Stimulated activated CD4-positive, alpha-beta T cell treated with anti-CD3 and anti-CD28 coated beads, TNF-alpha, amount 100 ng/mL, for 48 hours (primary cell): ENCODE results near the gene PHYH.
"Not testable (repeated sequence)": the region's sequence is repeated elsewhere in the genome, so short reads cannot be mapped to it uniquely, and the experiment has no call there.

ENCODE experiments used
- DNase-seq, 3 donors: peaks; one replicate each; pipeline ENCODE4 v3.0.0-alpha.2; 2020; ENCODE audit warnings: low read depth in 3 of 3

PHYH gene

DNA sequence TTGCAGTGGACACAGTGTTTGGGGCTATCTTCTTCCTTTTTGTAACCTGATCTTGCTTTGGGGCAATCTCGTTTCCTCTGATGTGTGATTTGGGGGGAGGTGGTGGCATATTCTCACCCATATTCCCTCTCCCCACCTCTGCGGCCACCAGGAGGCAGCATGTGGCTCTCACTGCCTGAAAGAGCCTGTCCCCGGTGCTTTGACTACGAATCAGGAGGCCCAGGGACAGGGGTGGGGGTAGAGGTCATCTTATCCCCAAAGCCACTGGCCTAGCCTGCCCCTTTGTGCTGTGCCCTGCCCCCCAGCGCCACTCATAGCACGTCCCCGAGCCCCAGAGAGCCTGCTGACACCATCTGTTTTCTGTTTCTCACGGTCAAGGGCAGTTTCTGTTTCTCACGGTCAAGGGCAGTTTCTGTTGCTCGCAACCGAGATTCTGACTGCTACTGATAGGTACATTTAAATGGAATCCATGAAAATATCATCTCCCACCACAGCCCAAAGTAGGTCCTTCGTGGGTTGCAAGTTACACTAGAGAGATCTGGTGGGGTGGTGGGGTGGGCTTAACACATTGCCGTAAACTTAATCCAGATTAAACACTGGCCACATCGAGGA, 28.2 kb downstream of the PHYH start:
- DNase-seq, result peak; percentile 10 to 43 (median 21)

DNA sequence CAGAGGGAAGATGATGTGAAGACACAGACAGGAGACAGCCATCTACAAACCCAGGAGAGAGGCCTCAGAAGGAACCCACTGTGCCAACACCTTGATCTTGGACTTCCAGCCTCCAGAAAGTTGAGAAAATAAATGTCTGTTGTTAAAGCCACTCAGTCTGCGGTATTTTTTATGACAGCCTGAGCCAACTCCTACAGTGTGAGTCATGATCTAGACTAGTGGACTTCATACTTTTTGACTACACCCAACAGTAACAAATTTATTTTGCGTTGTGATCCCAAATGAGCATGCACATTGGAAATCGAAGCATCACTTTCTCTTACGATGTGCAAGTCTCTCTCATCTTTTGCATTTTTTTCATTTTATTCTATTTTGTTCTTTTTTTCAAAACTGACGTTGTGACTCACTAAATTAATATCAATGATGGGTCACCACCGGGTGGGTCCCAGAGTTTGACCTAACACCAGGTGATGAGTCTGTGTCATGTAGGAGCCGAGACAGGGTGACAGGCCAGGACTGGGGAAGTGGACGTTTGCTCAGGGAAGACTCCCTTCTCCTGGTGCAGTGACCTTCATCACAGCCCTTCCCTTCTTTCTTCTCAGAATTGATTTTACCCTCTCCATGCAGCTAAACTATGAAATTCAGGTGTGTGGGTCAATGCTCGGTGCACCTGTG, 28.9 kb downstream of the PHYH start:
- DNase-seq, result no peak

DNA sequence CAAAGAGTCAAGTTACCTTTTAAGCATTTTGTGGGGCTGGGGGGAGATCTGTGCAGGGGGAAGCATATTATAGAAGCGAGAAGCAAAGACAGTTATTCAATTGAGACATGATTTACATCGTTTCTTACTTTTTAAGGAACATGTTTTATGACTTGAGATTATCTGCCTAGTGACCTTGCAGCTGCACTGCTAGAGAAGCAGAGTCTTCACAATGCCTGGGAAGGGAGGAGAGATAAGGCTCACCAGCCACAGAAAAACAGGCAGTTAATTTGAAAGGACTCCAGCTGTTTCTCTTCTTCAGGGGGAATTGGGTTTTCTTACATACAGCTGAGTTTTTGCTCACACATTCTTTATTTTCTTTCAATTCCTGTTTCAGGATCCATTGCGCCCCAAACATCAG, 31.0 kb downstream of the PHYH start:
- DNase-seq, result no peak

DNA sequence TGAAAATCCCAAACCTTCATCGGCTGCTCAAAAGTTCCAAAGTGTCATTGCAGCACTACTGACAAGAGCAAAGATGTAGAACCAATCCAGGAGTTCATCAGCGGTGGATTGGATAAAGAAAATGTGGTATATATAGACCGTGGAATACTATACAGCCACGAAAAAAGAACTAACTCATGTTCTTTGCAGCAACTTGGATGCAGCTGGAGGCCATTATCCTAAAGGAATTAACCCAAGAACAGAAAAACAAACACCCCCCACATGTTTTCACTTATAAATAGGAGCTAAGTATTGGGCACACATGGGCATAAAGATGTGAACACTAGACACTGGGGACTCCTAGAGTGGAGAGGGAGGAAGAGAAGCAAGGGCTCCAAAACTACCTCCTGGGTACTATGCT, 31.6 kb downstream of the PHYH start:
- DNase-seq, result no peak

DNA sequence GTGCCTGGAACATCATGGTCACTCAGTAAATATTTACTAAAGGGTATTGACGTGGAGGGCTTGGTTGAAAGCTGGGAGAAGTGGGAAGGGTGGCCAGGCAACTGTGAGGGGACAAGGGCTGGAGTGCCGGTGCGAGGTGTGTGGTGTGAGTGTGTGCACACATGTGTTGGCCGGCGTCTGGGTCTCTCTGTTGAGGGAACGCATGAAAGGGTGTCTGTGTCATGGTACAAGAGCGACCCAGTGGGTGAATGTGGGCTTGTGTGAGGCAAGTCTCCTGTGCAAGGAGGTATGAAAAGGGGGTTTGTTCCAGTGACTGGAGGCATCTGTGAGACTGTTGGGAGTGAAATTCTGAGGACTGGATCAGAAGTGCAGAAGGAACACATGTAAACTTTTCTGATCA, 36.3 kb downstream of the PHYH start:
- no peak for DNase-seq

DNA sequence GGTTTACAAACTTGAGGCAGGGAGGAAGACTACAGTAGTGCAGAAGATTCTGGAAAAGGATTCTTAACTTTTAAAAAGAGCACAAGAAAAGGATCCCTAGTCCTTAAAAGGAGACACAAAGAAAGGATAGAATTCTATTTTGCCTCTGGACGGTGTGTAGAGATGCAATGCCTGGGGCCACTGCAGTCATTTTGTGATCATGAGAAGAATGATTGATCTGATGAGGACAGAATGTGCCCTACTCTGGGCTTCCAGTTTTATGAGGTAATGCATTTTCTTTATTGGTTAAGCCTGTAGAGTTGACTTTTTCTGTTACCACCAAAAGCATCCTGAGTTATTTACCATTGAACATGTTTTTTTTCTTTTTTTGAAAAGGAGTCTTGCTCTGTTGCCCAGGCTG, 37.4 kb downstream of the PHYH start:
- DNase-seq, result no peak

DNA sequence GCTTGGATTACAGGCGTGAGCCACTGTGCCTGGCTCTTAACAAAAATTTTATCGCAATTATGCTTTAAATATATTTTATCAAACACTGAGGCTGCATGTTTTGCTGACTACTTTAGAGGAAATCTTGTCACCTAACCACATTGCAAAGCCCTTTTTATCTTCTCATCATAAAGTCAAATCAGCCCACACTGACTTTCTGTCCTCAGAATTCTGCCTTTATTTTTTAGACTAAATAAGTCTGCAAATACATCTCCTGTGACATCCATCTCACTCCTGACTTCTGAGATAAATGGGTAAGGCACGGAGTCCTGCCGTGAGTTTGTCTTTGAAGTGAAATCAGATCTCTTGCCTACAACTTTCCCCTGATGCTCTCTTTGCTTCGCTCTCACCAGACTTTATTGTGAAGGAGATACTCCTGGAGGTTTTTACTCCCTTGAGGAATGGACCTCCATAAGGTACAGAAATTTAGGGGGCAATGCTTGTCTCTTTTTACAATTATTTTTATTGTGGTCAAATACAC, 42.2 kb downstream of the PHYH start:
- DNase-seq, result no peak

DNA sequence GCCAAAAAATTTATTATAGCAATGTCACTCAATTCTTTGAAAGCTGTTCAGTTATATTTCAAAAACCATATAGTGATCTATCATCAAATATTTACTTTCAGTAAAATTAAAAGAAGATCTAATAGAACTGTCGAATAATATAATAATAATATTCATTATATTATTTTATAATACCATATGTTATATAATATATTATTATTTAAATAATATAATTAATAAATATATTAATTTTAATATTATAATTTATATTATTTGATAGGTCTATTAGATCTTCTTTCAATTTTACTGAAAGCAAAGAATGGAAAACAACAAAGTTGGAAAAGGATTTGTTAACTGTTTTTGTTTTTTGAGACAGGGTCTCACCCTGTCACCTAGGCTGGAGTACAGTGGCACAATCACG, 43.2 kb downstream of the PHYH start:
- no peak for DNase-seq

DNA sequence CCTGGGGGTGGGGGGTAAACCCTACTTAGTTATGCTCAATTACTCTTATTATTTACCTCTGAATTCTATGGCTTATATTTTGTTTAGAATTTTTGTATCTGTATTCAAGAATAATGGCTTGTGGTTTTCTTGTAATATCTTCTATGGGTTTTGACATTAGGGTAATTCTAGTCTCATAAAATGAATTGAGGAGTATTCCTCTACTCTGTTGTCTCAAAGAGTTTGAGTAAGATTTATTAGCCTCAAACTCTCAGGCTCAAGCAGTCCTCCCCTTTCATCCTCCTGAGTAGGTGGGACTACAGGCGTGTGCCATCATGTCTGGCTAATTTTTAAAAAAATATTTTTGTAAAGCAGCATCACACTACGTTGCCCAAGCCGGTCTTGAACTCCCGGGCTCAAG, 46.1 kb downstream of the PHYH start:
- no peak for DNase-seq

DNA sequence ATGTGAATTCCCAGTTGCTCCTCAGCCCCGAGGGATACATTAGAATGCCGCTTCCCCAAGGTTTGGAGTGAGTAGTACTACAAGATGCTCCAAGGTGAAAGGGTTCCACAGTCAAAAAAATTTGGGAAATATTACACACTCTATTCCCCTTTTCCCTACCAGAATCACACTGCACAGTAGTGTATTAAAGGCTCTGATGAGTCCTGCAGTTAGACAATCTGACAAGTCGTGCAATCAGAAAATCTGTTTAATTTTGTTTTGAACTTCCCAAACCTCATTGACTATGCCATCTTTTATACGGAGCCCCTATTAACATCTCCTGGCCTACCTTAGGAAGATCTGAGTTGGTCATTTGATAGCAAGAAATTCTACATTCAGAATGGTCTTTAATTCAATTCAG, 52.1 kb downstream of the PHYH start:
- DNase-seq, result no peak

DNA sequence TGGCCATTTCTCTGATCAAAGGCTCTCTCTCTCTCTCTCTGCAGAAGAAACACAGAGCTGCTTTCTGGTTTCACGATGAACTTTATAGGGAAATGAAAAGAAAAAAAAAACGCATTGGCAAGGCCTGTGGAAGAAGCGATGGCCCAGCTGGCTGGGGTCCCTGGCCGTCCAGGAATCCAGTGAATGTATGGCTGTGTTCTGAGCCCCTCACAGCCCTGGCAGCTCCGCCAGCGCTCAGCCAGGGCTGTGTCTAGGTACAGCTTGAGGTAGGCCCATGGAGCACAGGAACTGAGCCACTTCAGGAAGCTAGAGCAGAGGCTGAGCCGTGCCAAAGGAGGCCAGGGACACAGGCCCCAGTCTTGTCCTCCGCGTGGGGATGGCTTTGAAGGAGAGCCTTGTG, 52.6 kb downstream of the PHYH start:
- no peak for DNase-seq

DNA sequence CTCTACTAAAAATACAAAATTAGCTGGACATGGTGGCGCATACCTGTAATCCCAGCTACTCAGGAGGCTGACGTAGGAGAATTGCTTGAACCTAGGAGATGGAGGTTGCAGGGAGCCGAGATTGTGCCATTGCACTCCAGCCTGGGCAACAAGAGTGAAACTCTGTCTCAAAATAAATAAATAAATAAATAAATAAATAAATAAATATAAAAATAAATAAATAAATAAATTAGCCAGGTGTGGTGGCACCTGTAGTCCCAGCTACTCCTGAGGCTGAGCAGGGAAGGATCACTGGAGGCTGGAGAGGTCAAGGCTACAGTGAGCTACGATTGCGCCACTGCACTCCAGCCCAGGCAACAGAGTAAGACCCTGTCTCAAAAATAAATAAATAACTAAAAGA, 57.6 kb downstream of the PHYH start:
- DNase-seq, result not testable (repeated sequence)

DNA sequence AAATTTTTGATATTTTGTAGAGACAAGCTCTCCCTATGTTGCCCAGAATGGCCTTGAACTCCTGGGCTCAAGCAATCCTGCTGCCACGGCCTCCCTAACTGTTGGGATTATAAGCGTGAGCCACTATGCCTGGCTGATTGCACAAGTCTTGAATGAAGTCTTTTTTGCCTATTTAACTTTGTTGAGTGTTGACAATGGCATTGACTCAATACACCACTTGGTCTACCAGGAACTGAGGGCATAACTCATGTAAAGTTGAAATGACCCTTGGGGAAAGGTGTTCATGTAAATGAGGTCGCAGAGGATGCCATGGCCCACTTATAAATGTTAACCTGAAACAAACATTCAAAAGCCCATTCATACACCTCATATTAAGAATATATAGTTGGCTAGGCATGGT, 58.3 kb downstream of the PHYH start:
- DNase-seq, result no peak

DNA sequence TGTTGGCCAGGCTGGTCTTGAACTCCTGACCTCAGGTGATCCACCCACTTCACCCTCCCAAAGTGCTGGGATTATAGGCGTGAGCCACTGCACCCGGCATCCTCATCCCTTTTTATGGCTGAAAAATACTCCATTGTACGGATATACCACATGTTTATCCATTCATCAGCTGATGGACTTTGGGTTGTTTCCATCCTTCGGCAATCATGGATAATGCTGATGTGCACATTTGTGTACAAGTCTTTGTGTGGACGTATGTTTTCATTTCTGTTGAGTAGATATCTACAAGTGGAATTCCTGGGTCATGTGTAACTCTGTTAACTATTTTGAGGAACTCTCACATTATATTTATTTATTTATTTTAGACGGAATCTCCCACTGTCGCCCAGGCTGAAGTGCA, 59.9 kb downstream of the PHYH start:
- DNase-seq, result no peak

DNA sequence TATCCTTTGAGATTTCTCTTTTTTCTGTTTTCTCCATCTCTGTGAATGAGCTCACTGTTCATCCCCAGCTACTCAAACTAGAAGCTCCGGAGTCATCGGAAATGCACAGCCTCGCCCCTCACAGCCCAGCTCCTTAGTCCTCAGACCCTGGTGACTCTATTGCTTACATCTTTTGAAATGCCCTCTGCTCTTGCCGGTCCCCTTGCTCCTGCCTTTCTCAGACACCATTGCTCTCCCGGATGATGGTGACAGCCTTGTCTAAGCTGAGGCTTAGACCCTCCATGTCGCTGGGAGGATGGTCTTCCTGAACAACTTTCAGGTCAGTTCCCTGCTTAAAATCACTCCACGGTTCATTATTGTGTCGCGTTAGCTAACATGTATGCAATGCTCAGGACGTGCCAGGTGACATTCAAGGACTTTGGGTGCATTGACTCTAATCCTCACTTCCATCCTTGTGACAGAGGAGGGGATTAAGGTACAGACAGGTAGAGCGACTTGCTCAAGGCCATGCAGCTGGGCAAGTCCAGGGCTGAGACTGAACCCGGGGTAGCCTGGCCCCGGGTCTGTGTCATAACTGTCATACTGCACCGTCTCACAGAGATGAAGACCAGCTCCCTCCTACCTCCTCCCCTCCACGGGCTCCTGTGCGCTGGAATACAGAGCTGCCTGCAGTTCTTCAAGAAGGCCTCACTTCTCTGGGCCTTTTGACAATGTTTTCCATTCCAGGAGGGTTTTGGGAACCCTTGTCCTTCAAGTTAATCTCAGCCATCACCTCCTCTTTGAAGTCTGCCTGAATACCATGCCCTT, 61.4 kb downstream of the PHYH start:
- no peak for DNase-seq

DNA sequence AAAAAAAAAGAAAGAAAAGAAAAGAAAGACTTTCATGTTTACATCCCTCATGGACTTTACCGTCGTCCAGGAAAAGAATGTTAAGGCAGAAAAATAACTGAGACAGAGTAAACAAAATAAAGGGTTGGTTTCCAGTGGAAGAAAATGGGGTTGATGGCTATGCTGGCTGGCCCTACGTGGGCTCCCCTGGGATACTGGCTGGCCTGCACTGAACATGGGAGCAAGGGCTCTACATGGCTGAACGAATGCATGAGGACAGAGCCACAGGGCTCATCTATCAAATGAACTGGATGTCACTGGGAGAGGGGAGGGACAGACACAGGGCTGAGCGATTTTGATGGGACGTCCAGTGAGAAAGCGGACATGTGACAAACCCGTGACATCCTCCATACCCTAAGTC, 63.2 kb downstream of the PHYH start:
- DNase-seq, result no peak

DNA sequence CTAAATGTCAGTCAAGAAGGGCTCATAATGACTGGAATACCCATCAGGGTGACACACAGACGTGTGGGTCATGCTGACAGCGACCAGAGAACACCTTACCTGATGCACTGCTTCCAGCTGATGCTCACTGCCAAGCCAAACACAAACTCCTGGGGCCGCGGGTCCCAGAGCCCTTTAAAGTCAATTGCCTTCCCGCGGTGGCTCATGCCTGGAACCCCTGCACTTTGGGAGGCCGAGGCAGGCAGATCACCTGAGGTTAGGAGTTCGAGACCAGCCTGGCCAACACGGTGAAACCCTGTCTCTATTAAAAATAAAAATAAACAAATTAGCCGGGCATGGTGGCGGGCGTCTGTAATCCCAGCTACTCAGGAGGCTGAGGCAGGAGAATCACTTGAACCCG, 65.1 kb downstream of the PHYH start:
- DNase-seq, result not testable (repeated sequence)

DNA sequence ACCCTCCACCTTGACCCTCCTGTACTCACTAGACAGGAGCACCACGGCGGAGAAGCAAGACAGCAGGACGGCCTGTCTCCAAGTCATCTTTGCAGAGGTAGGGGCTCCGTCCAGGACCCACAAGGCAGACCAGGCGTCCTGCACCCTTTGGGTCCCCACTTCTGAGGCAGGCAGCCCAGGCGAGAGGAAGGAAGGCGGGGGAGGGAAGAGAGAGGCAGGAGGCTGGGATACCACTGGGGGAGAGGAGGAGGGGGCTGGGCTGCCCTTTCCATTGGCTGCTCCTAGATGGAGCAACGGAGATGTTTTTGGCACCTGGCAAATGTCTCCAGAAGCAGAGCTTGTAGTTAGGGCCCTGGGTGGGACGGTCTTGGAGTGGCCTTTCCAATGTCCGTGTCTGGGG, 65.7 kb downstream of the PHYH start, which contains the start of gene UCMA:
Gene UCMA (minus strand): TSS at position 203 of the 400 bp plus-strand sequence. CDS start 116 bp downstream, at position 87.
- no peak for DNase-seq

DNA sequence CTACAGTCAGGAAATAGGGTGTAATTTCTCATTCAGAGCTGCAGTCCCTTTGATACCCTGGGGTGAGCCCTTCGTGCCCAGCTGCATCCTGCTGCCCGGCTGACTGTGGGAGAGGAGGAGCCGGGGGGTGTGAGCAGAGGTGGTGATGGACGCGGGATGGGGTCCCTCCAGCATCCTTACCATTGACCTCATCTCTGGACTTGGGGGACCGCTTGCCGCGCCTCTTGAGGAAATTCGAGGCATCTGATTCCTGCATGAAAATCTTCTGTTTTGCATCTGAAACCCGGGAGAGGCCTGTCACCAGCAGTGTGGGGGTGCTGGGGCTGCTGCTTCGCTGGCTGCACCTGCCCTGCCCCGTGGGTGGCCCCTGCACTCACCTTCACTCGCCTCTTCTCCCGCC, 66.5 kb downstream of the PHYH start:
- DNase-seq, result no peak

DNA sequence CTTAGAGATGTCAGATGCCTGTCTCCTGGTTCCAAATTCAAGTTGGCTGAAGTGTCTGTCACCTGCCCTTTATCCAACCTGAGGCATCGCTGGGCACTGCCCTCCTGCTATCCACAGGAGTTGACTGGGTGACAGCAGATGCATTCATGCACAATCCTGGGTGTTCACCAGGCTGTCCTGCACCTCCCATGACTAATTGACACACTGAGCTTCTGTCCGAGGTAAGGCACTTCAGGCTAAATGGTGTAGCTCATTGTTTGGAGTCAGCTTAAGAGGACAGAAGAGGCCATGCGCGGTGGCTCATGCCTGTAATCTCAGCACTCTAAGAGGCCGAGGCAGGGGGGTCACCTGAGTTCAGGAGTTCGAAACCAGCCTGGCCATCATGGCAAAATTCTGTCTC, 68.1 kb downstream of the PHYH start:
- DNase-seq, result no peak

DNA sequence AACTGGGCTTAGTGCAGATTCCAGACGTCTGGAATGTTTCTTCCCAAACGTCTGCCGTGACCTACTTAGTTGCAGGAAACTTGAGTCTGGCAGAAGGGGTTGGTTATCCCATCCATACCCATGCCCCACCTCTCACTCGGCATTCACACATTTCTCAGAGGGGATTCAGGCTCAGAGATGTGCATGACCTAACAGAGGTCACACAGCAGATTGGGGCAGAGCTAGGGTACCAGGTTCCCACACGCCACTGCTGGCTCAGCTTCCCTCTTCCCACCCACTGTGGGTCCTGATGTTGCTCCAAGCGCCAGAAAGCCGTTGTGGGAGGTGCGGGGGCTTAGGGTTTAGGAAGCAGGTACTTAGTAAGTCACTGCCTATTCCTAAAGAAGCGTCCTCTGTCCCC, 68.7 kb downstream of the PHYH start:
- DNase-seq, result no peak
